Natural killer cell (primary cell): ENCODE measurements around the gene ARFRP1. TPM values are rescaled to one million over a fixed set of nuclear protein-coding genes. Genes with fewer than 3 reads are reported as not detected.

ENCODE experiments used
- ATAC-seq, 3 donors: fragments of 150-1000 bp in 2 of 3; fragments of 200-7000 bp in 1 of 3; cut with Tn5 transposase; 1 replicate in 1 of 3; 2 replicates in 2 of 3; pipeline ENCODE4 v1.10.0; 2021; ENCODE audit warnings: mild to moderate bottlenecking in 2 of 3, moderate library complexity in 2 of 3
- DNase-seq, 2 donors: peaks; one replicate each; pipeline versions ENCODE4 v3.0.0 to v3.0.0-alpha.2; 2013 to 2021; ENCODE audit warnings: mixed read lengths in 1 of 2
- H3K27ac ChIP-seq: one replicate; pipeline ENCODE4 v1.5.1; 2013; ENCODE audit warnings: mild to moderate bottlenecking, low read length
- H3K27me3 ChIP-seq: one replicate; pipeline ENCODE4 v1.6.1; 2013; ENCODE audit warnings: low read length; ENCODE audit not compliant: control insufficient read depth, insufficient read depth
- H3K36me3 ChIP-seq: one replicate; pipeline ENCODE4 v1.6.1; 2013; ENCODE audit warnings: low read length; ENCODE audit not compliant: control insufficient read depth, insufficient read depth
- H3K4me1 ChIP-seq: one replicate; pipeline ENCODE4 v1.6.1; 2013; ENCODE audit warnings: low read length; ENCODE audit not compliant: control insufficient read depth, insufficient read depth
- H3K4me3 ChIP-seq: one replicate; pipeline ENCODE4 v1.5.1; 2013; ENCODE audit warnings: low read length
- H3K9me3 ChIP-seq: one replicate; pipeline ENCODE4 v1.6.1; 2013; ENCODE audit warnings: low read length; ENCODE audit not compliant: control insufficient read depth, insufficient read depth
- H3K27ac Mint-ChIP-seq, 2 donors: one replicate each; pipeline ENCODE4 v1.8.0; 2022; ENCODE audit warnings: mild to moderate bottlenecking in 2 of 2, mixed read lengths in 2 of 2, moderate library complexity in 1 of 2
- H3K27me3 Mint-ChIP-seq, 2 donors: one replicate each; pipeline ENCODE4 v1.8.0; 2022; ENCODE audit warnings: low read depth in 2 of 2, mixed read lengths in 2 of 2
- H3K36me3 Mint-ChIP-seq: one replicate; pipeline ENCODE4 v1.8.0; 2022; ENCODE audit warnings: mixed read lengths
- H3K4me1 Mint-ChIP-seq, 2 donors: one replicate each; pipeline ENCODE4 v1.8.0; 2022; ENCODE audit warnings: mixed read lengths in 2 of 2
- H3K4me3 Mint-ChIP-seq: one replicate; pipeline ENCODE4 v1.8.0; 2022; ENCODE audit warnings: mild to moderate bottlenecking, moderate library complexity, mixed read lengths
- H3K9me3 Mint-ChIP-seq, 2 donors: one replicate each; pipeline ENCODE4 v1.8.0; 2022; ENCODE audit warnings: mixed read lengths in 2 of 2
- CTCF ChIP-seq: fragments of 200-600 bp; IDR thresholded peaks from one replicate; pipeline ENCODE4 v1.8.0; 2022; ENCODE audit warnings: antibody characterized with exemption
- WGBS: methylation state at CpG from one replicate; pipeline ENCODE4 v1.1.7; 2013; ENCODE audit warnings: missing lambda C conversion rate; ENCODE audit not compliant: insufficient coverage; 5-methylcytosine and 5-hydroxymethylcytosine counted together
- intact Hi-C: fragments of 100-400 bp; cut with micrococcal nuclease; formaldehyde crosslinking; loops from one replicate; pipeline ENCODE4 v1.14.2; 2022
- total RNA-seq, 4 donors: library from RNA; stranded (reverse); fragments of 120-200 nt in 1 of 4; gene quantifications; one replicate each; pipeline versions ENCODE4 v1.2.3 to v1.2.4, GENCODE V29; 2013 to 2022

The ARFRP1 gene
- total RNA-seq, 3 donors from 2014 or later (not counting 1 experiment from before 2014, with no cell fraction given): 43.9 to 55.8 (median 50.6) TPM

- no peaks in the 10 kb centered on the region for H3K9me3 ChIP-seq
- DNase-seq: no peak
- Mint-ChIP-seq H3K9me3 (no peaks in the 10 kb centered on the region), H3K36me3 (no peaks in the 10 kb centered on the region), H3K4me3 (no peak overlapping the region), H3K4me1 (no peaks in the 10 kb centered on the region), H3K27me3 (no peaks in the 10 kb centered on the region), H3K27ac (no peak overlapping the region)
- WGBS: 97% methylated on average over 11 of the region's 11 CpGs
- no peak overlapping the region for H3K27ac ChIP-seq
- intact Hi-C loops: no loop called here
- H3K27me3 ChIP-seq: no peaks in the 10 kb centered on the region
- no peak for TF ChIP-seq CTCF
- no peak overlapping the region for H3K4me3 ChIP-seq
- no peaks in the 10 kb centered on the region for H3K4me1 ChIP-seq
- H3K36me3 ChIP-seq: peaks cover 15% of the 10 kb centered on the region
- no peak for ATAC-seq
Measured at GRCh38 chr20:63668351-63668750, 39.4 kb downstream of the ARFRP1 start.

- ATAC-seq (no peak), DNase-seq (no peak)
- no peaks in the 10 kb centered on the region for H3K4me1 Mint-ChIP-seq
- Histone ChIP-seq H3K27me3 (no peaks in the 10 kb centered on the region), H3K4me3 (no peak overlapping the region), H3K36me3 (peaks cover 15% of the 10 kb centered on the region), H3K27ac (no peak overlapping the region), H3K9me3 (no peaks in the 10 kb centered on the region), H3K4me1 (no peaks in the 10 kb centered on the region)
- H3K27ac Mint-ChIP-seq: no peak overlapping the region
- H3K36me3 Mint-ChIP-seq: no peaks in the 10 kb centered on the region
- TF ChIP-seq CTCF: no peak
- H3K27me3 Mint-ChIP-seq: no peaks in the 10 kb centered on the region
- 96% methylated on average over 16 of the region's 16 CpGs for WGBS
- intact Hi-C loops: no loop called here
- no peaks in the 10 kb centered on the region for H3K9me3 Mint-ChIP-seq
- H3K4me3 Mint-ChIP-seq: no peak overlapping the region
Measured at GRCh38 chr20:63667858-63668257, 39.9 kb downstream of the ARFRP1 start.

- H3K4me1 ChIP-seq: no peaks in the 10 kb centered on the region
- H3K36me3 ChIP-seq: peaks cover 17% of the 10 kb centered on the region
- no peak overlapping the region for H3K4me3 ChIP-seq
- WGBS: 97% methylated on average over 14 of the region's 14 CpGs
- H3K27me3 ChIP-seq: no peaks in the 10 kb centered on the region
- H3K4me1 Mint-ChIP-seq: no peaks in the 10 kb centered on the region
- H3K27ac ChIP-seq: no peak overlapping the region
- no peak overlapping the region for H3K27ac Mint-ChIP-seq
- H3K36me3 Mint-ChIP-seq: no peaks in the 10 kb centered on the region
- no peaks in the 10 kb centered on the region for H3K9me3 Mint-ChIP-seq
- intact Hi-C loops: no loop called here
- no peaks in the 10 kb centered on the region for H3K27me3 Mint-ChIP-seq
- H3K9me3 ChIP-seq: no peaks in the 10 kb centered on the region
- H3K4me3 Mint-ChIP-seq: no peak overlapping the region
- ATAC-seq (no peak), DNase-seq (no peak)
- TF ChIP-seq CTCF: no peak
Measured at GRCh38 chr20:63665708-63666107, 42.1 kb downstream of the ARFRP1 start.

GRCh38 chr20:63664861-63665594 lies 42.7 kb downstream of the ARFRP1 start:
- no peaks in the 10 kb centered on the region for H3K27me3 ChIP-seq
- H3K9me3 ChIP-seq: no peaks in the 10 kb centered on the region
- no peak overlapping the region for H3K4me3 ChIP-seq
- no peak overlapping the region for H3K4me3 Mint-ChIP-seq
- no peak for ATAC-seq
- DNase-seq: no peak
- H3K4me1 ChIP-seq: no peaks in the 10 kb centered on the region
- 91% methylated on average over 18 of the region's 18 CpGs for WGBS
- H3K27me3 Mint-ChIP-seq: no peaks in the 10 kb centered on the region
- TF ChIP-seq CTCF: no peak
- no peaks in the 10 kb centered on the region for H3K4me1 Mint-ChIP-seq
- no peaks in the 10 kb centered on the region for H3K36me3 Mint-ChIP-seq
- intact Hi-C loops: no loop called here
- no peaks in the 10 kb centered on the region for H3K9me3 Mint-ChIP-seq
- no peak overlapping the region for H3K27ac Mint-ChIP-seq
- H3K27ac ChIP-seq: no peak overlapping the region
- H3K36me3 ChIP-seq: peaks cover 17% of the 10 kb centered on the region
